HepG2 (cell line): Measurements from ENCODE around the gene ATAD3A. TPM values are rescaled to one million over a fixed set of nuclear protein-coding genes. Genes with fewer than 3 reads are reported as not detected.

ENCODE experiments used
- AKNA ChIP-seq: sonication (generic); formaldehyde crosslinking; IDR thresholded peaks from 2 replicates; pipeline ENCODE4 v1.4.0; 2020; ENCODE audit warnings: missing genetic modification reagents, borderline replicate concordance
- CERS6 ChIP-seq: sonication (generic); formaldehyde crosslinking; IDR thresholded peaks from 2 replicates; pipeline ENCODE4 v1.5.0; 2020; ENCODE audit warnings: missing genetic modification reagents
- FOXM1 ChIP-seq: sonication (generic); formaldehyde crosslinking; IDR thresholded peaks from 2 replicates; pipeline ENCODE4 v1.5.0; 2020; ENCODE audit warnings: missing genetic modification reagents
- HNRNPUL1 ChIP-seq: fragments of 200-400 bp; formaldehyde crosslinking; IDR thresholded peaks from 2 replicates; pipeline ENCODE4 v1.6.1; 2017; ENCODE audit warnings: low read depth, mild to moderate bottlenecking, low read length, moderate library complexity
- MBD4 ChIP-seq: IDR thresholded peaks from 2 replicates; pipeline ENCODE4 v1.6.1; 2012; ENCODE audit warnings: low read length, inconsistent platforms, borderline replicate concordance
- NAIF1 ChIP-seq: sonication (generic); formaldehyde crosslinking; IDR thresholded peaks from 2 replicates; pipeline ENCODE4 v1.5.0; 2020; ENCODE audit warnings: mild to moderate bottlenecking, missing genetic modification reagents, borderline replicate concordance
- RARA ChIP-seq: IDR thresholded peaks from 2 replicates; pipeline ENCODE4 v1.6.1; 2016; ENCODE audit warnings: missing genetic modification reagents, missing compliant biosample characterization
- RBAK ChIP-seq: sonication (generic); formaldehyde crosslinking; IDR thresholded peaks from 2 replicates; pipeline ENCODE4 v1.5.1; 2020; ENCODE audit warnings: mild to moderate bottlenecking, missing genetic modification reagents
- SETDB1 ChIP-seq: sonication (generic); formaldehyde crosslinking; IDR thresholded peaks from 2 replicates; pipeline ENCODE4 v1.5.1; 2020; ENCODE audit warnings: missing genetic modification reagents, mild to moderate bottlenecking, borderline replicate concordance
- TOE1 ChIP-seq: sonication (generic); formaldehyde crosslinking; IDR thresholded peaks from 2 replicates; pipeline ENCODE4 v1.4.0; 2020; ENCODE audit warnings: mild to moderate bottlenecking, missing genetic modification reagents
- ZBTB44 ChIP-seq: sonication (generic); formaldehyde crosslinking; IDR thresholded peaks from 2 replicates; pipeline ENCODE4 v1.4.0; 2020; ENCODE audit warnings: missing genetic modification reagents
- ZNF414 ChIP-seq: sonication (generic); formaldehyde crosslinking; IDR thresholded peaks from 2 replicates; pipeline ENCODE4 v1.5.0; 2020; ENCODE audit warnings: missing genetic modification reagents
- ZNF609 ChIP-seq: sonication (generic); formaldehyde crosslinking; IDR thresholded peaks from 2 replicates; pipeline ENCODE4 v1.4.0; 2020; ENCODE audit warnings: mild to moderate bottlenecking, missing genetic modification reagents, borderline replicate concordance
- ZNF672 ChIP-seq: sonication (generic); formaldehyde crosslinking; IDR thresholded peaks from 2 replicates; pipeline ENCODE4 v1.8.1; 2022; ENCODE audit warnings: missing genetic modification reagents
- ZNF678 ChIP-seq: sonication (generic); formaldehyde crosslinking; IDR thresholded peaks from 2 replicates; pipeline ENCODE4 v1.4.0; 2020; ENCODE audit warnings: mild to moderate bottlenecking, missing genetic modification reagents
- polyA plus RNA-seq, 8 experiments: library from polyadenylated mRNA; depleted of rRNA in 3 of 8; stranded (reverse) in 7 of 8; unstranded in 1 of 8; fragments of >200 nt; fragmentation: Illumina TruSeq in 4 of 8; extraction: Trizol in 4 of 8; gene quantifications; 2 replicates each; pipeline versions ENCODE4 v1.2.1 to v1.2.3, GENCODE V29; 2011 to 2016; ENCODE audit warnings: low read depth in 4 of 8, missing spikeins in 1 of 8, mixed read lengths in 1 of 8; ENCODE audit not compliant: insufficient read depth in 1 of 8
- total RNA-seq, 5 experiments: library from RNA; depleted of rRNA; stranded (reverse); fragments of >200 nt; fragmentation: Illumina TruSeq; extraction: Trizol; gene quantifications; 2 replicates each; pipeline ENCODE4 v1.2.3, GENCODE V29; 2016; ENCODE audit warnings: low read depth in 1 of 5

The ATAD3A gene
- total and polyA plus RNA-seq, 2 of the 13 experiments (the other 11 are each of a cell fraction or from before 2014, with no cell fraction given) = 10.6 to 49.0 TPM

DNA sequence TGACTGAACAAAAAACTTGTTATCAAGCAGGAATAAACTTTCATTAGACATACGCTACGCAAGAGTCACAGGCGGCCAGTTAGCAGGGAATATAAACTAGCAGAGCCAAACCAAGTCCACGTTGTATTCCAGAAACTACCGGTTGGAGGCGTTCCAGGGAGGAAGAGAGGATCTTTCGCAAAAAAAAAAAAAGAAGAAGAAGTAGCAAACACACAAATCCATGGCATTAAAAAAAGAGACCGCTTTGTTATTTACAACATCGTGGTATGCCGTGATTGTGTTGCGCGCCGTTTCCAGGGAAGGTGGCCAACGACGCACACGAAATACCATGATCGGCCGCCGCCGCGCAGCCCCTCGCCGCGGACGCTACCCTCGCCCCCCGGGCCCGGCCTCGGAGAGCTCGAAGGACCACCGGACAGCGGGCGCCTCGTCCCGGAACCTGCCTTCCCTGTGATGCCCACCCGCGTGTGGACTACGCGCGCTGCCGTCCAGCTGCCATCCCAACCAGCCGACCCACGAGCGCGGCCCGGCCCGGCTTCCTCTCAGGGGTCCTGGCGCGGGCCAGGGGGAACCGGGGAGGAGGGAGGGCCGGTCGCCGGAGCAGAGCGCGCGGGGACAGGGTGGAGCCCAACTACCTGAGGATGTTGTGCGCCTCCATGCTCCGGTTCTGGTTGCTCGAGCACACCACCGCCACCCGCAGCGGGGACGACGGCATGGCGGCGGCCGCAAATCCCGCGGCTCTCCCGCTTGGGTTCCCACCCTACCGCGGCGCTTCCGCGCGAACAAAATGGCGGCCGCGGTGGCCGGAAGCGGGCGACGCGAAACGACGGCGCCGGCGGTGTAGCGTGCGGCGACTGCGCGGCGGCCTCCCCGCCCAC is 62.1 kb downstream of the ATAD3A start (continued):
- TF ChIP-seq ZNF609 (CRISPR knock-in tag) (no peak; the same call in 1 of the 2 replicates), SETDB1 (CRISPR knock-in tag) (no peak), RBAK (CRISPR knock-in tag) (no peak), AKNA (CRISPR knock-in tag) (no peak), ZNF414 (no peak), RARA (no peak), FOXM1 (CRISPR knock-in tag) (no peak), MBD4 (no peak), NAIF1 (CRISPR knock-in tag) (no peak), ZNF678 (0 out of 2 replicates have a peak, but pooled peaks have one; percentile 91), ZBTB44 (no peak), TOE1 (no peak), HNRNPUL1 (no peak), CERS6 (no peak), ZNF672 (CRISPR knock-in tag) (no peak)
